Stimulated activated CD4-positive, alpha-beta T cell treated with anti-CD3 and anti-CD28 coated beads, Interleukin-15, amount 100 ng/mL, for 24 hours (primary cell): ENCODE data around the gene SARDH.
"Not testable (repeated sequence)": the region's sequence is repeated elsewhere in the genome, so short reads cannot be mapped to it uniquely, and the experiment has no call there.

Source experiments
- DNase-seq: peaks from one replicate; pipeline ENCODE4 v3.0.0-alpha.2; 2020

The SARDH gene

GRCh38 chr9:133682818-133683585 is 55.1 kb downstream of the SARDH start:
- DNase-seq = no peak

DNA sequence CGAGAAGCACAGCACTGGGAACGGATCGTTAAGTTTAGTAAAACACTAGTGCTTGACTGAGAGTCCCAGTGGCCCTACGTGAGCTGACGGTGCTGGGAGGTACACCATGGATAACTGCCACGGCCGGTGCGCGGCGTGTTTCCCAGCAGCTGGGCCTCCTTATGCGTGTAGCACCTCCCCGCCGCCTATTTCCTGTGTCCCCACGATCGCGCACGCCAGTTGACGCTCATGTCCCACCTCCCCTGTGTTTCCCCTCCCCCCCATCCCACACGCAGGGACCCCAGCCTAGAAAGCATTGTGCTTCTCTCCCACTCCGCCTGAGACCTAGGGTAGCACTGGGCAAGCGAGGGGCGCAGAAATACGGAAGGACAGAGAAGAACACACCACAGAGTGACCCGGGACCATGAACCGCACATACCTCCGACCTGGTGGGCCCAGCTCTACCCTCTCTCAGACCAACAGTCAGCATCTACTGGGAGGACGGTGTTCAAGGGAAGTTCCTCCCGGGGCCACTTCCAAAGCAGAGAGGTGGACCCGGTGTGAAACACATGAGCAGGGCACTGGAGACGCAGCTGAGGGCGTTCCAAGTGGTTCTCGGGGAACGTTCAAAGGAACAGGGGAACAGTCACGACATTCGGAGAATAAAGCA is 56.4 kb downstream of the SARDH start:
- DNase-seq = no peak

- no peak for DNase-seq
Observed at GRCh38 chr9:133680976-133681657, 57.0 kb downstream of the SARDH start.

- DNase-seq = no peak
Observed at GRCh38 chr9:133680250-133680975, 57.7 kb downstream of the SARDH start.

GRCh38 chr9:133679466-133680061 is 58.6 kb downstream of the SARDH start:
- no peak for DNase-seq

DNA sequence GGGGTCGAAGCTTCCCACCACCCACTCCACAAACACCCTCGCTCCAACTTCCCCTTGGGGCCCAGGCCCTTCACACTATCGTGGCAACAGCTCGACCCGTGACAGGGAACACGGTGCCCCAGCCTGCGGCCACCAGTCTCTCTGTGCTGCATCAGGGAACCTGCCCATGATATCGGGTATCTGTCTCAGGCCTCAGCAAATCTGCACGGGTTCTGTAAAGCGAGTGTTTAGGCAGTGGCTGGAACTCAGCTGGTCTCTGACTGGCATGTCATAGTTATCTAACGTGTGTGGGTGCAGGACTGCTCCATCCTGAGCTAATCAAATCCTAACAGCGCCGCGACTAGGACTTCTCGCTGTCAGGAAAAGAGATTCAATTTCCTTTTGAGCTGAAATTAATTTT is 59.1 kb downstream of the SARDH start:
- no peak for DNase-seq

DNA sequence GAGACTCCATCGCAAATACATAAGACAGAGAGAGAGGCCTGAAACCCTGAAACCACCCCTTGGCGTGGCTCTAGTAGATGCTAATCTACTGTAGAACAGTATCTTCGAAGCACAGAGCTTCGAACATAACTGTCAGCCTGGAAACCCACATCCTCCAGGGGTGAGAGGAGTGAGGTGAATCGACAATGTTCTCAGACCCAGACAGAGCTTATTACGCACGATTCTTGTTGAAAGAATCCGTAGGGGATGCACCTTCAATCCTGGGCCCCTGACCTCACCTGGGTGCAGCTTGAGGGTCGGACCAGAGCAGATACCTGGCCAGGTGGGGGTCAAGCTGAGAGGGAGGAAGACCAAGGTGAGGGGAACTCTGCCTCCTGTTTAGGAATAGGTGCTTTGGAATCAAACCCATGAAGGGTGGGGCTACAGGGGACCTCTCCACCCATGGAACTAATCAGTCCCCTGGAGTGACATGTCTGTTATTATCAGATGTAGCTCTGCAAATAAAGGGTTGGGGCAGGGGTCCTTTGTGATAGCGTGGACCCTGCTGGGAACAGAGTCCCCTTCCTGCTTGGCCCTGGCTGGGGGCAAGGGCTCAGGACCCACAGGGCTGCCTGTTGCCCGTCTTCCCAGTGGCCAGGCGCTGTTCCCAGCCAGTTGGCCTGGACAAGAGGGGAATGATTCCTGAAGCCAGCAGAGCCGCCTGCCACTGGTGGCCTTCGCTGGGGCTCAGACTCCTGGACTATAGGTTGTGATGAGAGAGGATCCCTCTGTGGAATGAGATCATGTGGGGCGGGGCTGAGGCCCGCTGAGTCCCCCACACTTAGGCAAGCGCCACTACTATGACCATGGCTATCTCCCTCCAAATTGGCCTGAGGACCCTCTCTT is 60.8 kb downstream of the SARDH start:
- peak; percentile 53 for DNase-seq

DNA sequence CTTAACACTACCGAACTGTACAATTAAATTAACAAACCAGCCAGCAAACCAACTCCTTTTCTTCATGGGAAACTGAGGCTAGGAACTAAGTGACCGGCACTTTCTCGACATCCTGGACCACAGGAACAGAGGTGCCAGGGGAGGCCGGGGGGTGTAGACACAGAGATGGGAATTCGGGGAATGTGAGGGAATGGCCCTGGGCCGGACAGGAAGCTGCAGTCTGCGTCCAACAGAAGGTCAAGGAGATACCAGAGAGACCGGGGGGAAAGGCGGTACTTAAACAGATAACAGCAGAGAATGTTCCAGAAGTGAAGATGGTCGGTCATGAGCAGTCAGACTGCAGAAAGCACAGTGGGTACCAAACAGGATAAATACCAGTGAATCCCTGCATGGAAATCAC is 61.7 kb downstream of the SARDH start:
- no peak for DNase-seq

DNA sequence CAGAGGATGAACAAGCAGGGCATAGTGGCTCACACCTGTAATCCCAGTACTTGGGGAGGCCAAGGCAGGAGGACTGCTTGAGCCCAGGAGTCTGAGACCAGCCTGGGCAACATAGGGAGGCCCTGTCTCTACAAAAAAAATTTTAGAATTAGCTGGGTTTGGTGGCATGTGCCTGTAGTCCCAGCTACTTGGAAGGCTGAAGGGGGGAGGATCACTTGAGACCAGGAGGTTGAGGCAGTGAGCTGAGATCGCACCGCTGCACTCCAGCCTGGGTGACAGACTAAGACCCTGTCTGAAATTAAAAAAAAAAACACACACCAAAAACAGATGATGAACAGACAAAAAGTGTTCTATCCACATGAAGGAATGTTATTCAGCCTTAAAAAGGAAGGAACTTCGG is 62.4 kb downstream of the SARDH start:
- not testable (repeated sequence) for DNase-seq

- DNase-seq = no peak
Observed at GRCh38 chr9:133674091-133674490, 64.1 kb downstream of the SARDH start.

DNA sequence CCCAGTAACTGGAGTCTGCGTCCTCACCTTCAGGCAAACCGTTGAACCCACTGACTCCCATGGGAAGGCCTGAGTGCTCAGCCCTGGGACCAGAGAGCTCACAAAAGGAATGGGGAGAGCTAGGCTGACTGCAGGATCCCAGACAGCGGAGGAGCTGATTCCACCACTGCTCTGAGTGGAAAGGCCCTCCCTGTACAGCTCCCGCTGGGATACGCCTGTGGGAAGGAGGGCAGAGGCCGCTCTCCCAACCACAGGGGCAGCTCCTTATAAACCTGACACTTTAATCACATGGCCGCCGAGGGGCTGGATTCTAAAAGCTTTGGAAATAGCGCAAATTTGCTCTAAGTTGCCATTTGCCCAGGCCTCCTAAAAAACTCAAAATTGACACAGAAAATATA is 64.9 kb downstream of the SARDH start:
- no peak for DNase-seq

DNA sequence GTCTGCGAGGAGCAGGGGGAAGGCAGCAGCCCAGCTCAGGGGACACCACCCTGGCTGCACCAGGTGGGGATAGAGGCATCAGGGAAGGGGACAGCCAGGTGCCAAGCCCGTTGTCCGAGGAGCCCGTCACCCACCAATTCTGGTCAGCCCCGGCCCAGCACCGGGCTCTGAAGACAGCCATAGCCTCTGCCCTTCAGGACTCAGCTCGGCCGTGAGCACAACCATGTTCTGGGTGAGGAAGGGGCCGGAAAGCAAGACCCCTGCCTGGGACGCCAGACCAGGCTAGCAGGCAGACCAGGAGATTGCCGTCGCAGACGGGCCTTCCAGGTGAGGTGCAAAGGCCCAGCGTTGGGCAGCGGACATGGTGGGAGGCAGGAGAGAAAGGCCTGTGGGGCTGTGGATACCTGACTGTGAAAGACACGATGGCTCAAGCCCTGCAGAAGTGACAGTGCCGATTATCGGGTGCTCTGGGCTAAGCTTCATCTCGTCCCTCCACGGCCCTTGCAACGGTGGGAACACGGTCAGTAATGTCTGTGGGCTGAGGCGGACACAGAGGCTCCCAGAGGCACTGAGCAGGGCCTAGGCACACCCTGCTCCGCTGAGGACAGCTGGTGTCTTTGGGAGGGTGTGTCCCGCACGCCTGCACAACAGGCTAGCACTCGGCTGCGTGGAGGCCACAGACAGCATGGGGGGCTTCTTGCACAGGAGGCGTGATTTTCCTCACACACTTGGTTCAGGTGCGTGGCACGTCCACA is 65.5 kb downstream of the SARDH start:
- no peak for DNase-seq

DNA sequence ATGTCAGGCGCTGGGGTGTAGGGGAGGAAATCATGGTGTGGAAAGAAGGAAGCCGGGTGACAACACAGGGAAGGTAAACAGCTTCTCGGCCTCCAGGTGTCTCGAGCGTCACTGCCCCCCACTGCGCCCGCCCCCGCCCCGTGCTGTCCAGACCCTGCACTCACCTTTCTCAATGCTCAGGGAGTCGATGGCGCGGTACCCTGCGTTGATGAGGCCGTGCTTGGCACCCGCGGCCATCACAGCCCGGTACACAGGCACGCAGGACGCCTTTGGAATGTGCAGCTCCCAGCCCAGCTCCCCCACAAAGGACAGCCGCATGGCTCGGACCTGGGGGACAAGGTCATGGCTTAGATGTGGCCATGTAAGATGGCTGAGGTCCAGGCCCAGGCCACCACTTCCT is 66.8 kb downstream of the SARDH start:
- no peak for DNase-seq

- DNase-seq = no peak
Observed at GRCh38 chr9:133670466-133670865, 67.7 kb downstream of the SARDH start.

DNA sequence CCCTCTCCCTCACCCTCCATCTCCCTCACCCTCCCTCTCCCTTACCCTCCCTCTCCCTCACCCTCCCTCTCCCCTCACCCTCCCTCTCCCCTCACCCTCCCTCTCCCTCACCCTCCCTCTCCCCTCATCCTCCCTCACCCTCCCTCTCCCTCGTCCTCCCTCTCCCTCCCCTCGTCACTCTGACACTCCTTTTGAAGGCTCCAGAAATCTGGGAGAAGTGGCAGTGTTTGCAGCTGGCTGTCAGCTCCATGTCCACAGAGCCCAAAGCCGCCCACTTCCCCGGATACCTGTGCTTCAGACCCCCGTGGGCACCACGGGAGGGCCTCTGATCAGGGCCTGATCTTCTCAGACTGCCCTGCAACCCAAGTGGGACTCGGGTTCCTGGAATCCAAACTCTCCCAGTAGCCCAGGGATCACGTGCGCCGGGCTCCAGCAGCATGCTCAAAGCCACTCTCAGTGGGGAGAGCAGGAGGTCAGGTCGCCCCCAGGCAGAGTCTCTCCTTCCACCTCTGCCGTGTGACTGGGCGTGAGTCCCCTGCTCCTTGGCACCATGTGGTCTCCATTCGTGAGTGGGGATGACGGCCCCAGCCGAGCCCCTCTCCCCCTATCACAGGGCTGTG is 68.9 kb downstream of the SARDH start:
- DNase-seq = no peak

GRCh38 chr9:133667759-133668450 is 70.2 kb downstream of the SARDH start:
- no peak for DNase-seq

- no peak for DNase-seq
Observed at GRCh38 chr9:133666845-133667244, 71.3 kb downstream of the SARDH start.

GRCh38 chr9:133666387-133666786 is 71.8 kb downstream of the SARDH start:
- DNase-seq = no peak

DNA sequence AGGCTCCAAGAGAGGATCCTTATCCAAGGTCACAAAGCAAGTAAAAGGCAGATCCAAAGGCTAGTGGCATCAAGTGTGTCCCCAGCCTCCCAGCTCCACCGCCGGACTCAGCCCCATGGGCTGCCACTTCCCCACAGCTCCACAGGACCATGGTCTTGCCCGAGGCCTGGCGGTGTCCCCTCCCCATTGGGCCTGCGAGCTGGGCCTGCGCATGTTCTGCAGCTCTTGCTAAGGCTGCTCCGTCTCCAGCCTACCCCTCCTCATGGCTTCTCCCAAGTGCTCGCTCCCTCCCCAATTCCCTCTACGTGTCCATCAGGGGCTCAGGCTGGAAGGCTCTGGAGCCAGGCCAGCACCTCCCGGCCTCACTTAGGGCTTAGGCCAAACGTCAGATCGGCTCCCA is 72.6 kb downstream of the SARDH start:
- DNase-seq = no peak

DNA sequence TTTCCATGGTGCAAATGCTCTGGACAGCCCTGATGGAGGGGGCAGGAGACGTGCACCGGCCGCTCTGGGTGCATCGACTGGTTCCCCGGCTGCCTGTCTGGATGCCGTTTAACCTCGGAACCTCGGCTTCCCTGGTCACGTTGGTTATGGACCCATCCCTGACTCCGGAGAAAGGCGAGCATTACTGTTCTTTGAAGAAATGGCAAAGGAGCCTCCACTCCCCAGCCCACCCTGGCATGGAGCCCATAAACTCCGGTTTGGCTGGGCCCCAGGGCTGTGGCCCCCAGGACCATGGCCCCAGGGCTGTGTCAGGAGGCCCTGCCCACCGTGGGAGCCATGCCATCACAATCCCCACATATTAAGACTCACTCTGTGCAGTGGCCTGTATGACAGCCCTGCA is 73.1 kb downstream of the SARDH start:
- DNase-seq = no peak
